GM12873 (cell line): ENCODE results near the gene EVI5L.

Source experiments
- TF ChIP-seq, protein P1 (sequence below): IDR thresholded peaks from 2 replicates; pipeline ENCODE4 v1.5.1; 2012; ENCODE audit warnings: low read depth, mild to moderate bottlenecking, moderate library complexity, low read length, control low read depth; ENCODE audit not compliant: insufficient read depth; ENCODE audit errors: missing control alignments

The EVI5L gene

DNA sequence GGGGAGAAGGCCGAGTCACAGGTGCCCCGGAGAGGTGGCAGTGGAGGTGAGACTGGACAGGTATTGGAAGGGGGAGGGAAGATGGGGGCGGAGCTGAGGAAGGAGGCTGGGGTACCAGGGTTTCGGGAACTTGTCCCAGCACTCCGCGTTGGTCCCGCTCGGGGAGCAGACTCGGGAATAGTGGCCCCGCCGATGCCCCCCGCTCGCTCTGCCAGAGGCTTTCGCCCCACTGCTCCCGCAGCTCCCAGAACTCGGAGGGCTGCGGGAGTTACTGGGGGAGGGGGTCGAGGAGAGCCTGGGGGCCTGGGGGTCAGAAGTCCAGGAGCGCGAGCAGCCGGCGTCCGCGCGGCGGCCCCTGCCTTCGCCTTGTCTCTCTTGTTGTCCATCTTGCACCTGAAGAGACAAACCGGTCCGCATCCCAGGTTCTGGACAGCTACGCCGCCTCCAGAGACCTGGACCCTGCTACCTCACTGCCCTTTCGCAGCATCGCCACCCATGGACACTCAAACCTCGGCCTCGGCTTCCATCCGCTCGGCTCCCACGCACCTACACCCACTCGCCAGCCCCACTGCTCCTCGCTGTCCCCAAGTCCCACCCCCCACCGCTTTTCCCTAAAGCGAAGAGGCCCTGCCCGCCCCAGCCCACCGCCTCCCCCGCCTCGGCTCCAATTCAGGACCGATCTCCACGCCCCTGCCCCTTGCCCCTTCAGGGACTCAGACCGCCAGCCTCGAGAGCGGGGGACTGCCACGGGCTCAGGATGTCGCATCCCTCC is 43.5 kb downstream of the EVI5L start:
- TF ChIP-seq, protein P1, sequence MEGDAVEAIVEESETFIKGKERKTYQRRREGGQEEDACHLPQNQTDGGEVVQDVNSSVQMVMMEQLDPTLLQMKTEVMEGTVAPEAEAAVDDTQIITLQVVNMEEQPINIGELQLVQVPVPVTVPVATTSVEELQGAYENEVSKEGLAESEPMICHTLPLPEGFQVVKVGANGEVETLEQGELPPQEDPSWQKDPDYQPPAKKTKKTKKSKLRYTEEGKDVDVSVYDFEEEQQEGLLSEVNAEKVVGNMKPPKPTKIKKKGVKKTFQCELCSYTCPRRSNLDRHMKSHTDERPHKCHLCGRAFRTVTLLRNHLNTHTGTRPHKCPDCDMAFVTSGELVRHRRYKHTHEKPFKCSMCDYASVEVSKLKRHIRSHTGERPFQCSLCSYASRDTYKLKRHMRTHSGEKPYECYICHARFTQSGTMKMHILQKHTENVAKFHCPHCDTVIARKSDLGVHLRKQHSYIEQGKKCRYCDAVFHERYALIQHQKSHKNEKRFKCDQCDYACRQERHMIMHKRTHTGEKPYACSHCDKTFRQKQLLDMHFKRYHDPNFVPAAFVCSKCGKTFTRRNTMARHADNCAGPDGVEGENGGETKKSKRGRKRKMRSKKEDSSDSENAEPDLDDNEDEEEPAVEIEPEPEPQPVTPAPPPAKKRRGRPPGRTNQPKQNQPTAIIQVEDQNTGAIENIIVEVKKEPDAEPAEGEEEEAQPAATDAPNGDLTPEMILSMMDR, result no peak

DNA sequence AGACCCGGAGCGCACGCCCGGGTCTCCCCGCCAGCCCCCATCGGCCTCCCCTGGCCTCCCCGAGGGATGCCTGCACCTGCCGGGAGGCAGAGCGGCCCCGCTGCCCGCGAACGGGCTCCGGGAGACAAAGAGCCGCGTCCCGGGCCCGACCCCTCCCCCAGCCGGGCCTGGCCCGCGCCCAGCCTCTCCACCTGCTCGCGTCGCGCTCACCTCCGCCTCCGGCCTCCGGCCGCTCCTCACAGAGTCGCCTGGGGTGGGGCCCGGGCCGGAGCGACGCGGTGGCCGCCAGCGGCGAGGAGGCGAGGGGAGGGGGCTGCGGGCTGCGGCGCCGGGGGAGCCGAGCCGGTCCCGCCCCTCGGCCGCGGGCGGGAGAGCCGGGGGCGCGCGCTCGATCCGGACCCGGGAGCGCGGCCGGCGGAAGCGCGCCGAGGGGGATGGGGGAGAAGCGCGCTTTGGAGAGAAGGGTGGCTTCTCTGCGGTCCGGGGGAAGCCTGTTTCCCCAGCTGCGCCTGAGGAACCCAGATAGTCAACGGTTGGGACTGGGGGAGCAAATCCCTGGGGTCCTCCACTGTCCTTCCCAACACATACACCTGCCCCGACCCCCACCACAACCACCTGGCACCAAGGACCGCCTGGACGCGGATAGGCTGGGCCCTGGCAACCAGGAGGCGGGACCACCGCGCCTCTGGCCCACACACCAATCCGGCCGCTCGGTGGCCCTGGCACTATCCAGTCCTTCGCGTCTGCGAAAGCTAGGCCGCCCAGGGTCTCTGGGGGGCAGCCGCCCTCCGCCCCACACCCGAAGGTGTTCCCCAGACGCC is 44.3 kb downstream of the EVI5L start, which contains the start of gene PRR36:
Gene PRR36, minus strand, starts transcription at position 315 of the 821 bp plus-strand sequence. CDS start 701 bp downstream, outside the sequence.
- TF ChIP-seq, protein P1, result no peak

DNA sequence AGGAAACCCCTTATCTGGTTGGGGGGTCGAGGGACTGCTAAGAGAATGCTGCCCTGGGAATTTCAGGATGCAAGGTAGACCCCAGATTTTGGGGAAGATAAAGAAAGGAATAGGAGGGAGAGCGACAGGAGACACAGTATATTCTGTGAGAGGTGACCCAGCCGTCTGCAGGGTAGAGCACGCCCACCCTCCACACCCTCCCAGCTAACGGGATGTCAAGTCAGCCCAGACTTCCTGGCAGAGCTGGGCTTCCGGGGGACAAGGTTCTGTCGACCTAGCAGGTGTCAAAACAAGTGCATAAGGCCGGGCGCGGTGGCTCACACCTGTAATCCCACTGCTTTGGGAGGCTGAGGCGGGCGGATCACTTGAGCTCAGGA is 44.9 kb downstream of the EVI5L start:
- TF ChIP-seq, protein P1, result no peak

DNA sequence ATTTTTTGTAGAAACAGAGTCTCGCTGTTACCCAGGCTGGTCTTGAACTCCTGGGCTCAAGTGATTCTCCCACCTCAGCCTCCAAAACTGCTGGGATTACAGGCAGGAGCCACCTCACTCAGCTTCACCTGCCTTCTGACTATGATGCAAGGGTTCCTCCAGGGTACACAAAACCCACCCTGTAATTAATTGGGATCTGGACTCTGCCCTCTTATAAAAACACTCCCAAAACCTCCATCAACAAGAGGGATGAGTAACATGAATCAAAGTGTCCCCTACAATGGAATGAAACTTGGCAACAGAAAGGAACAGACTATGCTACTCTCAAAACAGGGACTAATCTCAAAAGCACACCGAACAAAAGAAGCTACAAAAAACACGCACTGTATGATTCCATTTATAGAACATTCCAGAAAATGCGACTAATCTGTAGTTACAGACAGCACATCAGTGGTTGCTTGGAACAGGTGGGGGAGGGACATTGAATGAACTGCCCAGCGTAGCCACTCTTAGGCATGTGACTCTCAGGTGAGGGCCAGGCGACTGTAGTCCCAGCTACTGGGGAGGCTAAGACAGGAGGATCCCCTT is 47.3 kb downstream of the EVI5L start:
- TF ChIP-seq, protein P1, result no peak

DNA sequence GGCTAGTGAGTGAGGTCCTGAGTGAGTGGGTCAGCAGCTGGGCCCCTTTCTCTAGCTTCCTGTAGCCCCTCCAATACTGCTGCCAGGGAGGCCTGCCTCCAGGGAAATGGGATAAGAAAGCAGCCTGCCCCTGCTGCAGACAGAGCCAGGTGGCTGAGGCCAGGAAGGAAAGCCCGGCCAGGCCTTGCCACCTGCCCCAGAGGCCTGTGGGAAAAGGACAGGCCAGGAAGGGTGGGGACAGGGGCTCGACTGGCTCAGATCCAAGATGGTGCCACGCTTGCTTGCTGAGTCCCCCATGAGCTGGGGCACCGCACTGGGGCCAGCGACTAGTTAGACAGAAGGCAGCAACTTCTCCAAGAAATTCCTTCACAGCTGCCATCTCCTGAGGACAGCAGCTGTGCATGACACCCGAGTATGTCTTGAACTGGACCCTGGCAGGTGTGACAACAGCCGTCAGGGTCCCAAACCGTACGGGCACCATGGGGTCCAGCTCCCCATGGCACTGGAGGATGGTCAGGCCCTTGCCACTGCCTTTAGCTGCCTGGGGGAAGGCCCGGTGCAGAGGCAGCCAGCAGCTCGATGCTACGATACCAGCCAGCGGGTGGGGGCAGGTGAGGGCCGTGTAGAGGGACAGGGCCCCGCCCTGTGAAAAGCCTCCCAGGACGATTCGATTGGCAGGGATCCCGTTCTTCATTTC is 49.2 kb downstream of the EVI5L start:
- TF ChIP-seq, protein P1, result no peak

DNA sequence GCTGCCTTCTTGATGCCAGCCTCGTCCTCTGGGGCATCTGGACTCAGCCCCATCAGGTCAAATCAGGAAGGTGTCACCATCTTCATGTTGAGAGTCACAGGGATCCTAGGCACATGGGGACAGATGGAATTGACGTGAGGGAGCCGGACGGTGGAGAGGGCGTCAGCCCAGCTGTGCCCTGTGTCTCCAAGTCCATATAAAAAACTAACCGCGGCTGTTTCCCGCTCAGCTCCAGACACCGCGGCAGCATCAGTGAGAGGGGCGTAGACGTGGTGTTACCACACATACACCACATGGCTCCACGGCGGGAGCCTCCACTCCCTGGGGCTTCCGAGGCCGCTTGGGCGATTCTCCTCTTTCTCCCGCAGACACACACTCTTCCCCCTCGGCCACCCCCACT is 49.8 kb downstream of the EVI5L start:
- TF ChIP-seq, protein P1, result no peak
